GM12865 (cell line): ENCODE results near the gene MEIKIN.

Experiments used
- DNase-seq: peaks from one replicate; pipeline ENCODE4 v3.0.0; 2010; ENCODE audit warnings: low read depth
- H3K4me3 ChIP-seq: 2 replicates; pipeline ENCODE4 v1.5.1; 2011; ENCODE audit warnings: mild to moderate bottlenecking, low read depth, low read length, control low read depth
- CTCF ChIP-seq: IDR thresholded peaks from 2 replicates; pipeline ENCODE4 v1.5.1; 2011; ENCODE audit warnings: low read length, control low read depth, low read depth, inconsistent platforms; ENCODE audit not compliant: insufficient read depth; ENCODE audit errors: missing control alignments

Gene MEIKIN

GRCh38 chr5:131795879-131796792 lies 149.3 kb downstream of the MEIKIN start:
- DNase-seq, result peak; percentile 44
- peak overlapping the region; percentile 75 for H3K4me3 ChIP-seq
- no peak for TF ChIP-seq CTCF

- no peak for TF ChIP-seq CTCF
- DNase-seq, result peak; percentile 18
These were observed 150.2 kb downstream of the MEIKIN start for GRCh38 chr5:131795228-131795627.

GRCh38 chr5:131794586-131794985 lies 150.9 kb downstream of the MEIKIN start:
- peak overlapping the region; percentile 75 for H3K4me3 ChIP-seq
- TF ChIP-seq CTCF, result no peak
- DNase-seq, result peak; percentile 33

More at GRCh38 chr5:131795228-131795627, 150.2 kb downstream of the MEIKIN start:
- peak overlapping the region; percentile 75 for H3K4me3 ChIP-seq

- no peak for TF ChIP-seq CTCF
- H3K4me3 ChIP-seq, result no peak overlapping the region
- DNase-seq, result no peak
These were observed 152.6 kb downstream of the MEIKIN start for GRCh38 chr5:131792896-131793295.

- TF ChIP-seq CTCF, result no peak
- DNase-seq, result no peak
- no peak overlapping the region for H3K4me3 ChIP-seq
These were observed 153.6 kb downstream of the MEIKIN start for GRCh38 chr5:131791866-131792265.

- DNase-seq, result no peak
- no peak overlapping the region for H3K4me3 ChIP-seq
- TF ChIP-seq CTCF, result no peak
These were observed 154.9 kb downstream of the MEIKIN start for GRCh38 chr5:131790550-131790949.
